Breast epithelium (tissue), 4 donors: ENCODE data around the gene RRM2. TPM values are rescaled to one million over a fixed set of nuclear protein-coding genes. Genes with fewer than 3 reads are reported as not detected.

Source experiments
- DNase-seq, 2 donors: peaks; one replicate each; pipeline ENCODE4 v3.0.0-alpha.2; 2019; ENCODE audit warnings: low spot score in 2 of 2
- H3K27ac ChIP-seq, 2 donors: fragments of 200-600 bp; sonication (generic) in 1 of 2; one replicate each; pipeline ENCODE4 v1.5.1; 2016 to 2019; ENCODE audit warnings: mild to moderate bottlenecking in 1 of 2
- H3K27me3 ChIP-seq, 2 donors: fragments of 200-600 bp; sonication (generic) in 1 of 2; one replicate each; pipeline versions ENCODE4 v1.5.1 to v1.6.0; 2017 to 2019; ENCODE audit warnings: control low read depth in 1 of 2, mild to moderate bottlenecking in 1 of 2
- H3K36me3 ChIP-seq: fragments of 200-600 bp; one replicate; pipeline ENCODE4 v1.5.1; 2019
- H3K4me1 ChIP-seq, 2 donors: fragments of 200-600 bp; sonication (generic); one replicate each; pipeline ENCODE4 v1.5.1; 2016 to 2019; ENCODE audit warnings: control low read depth in 1 of 2
- H3K4me3 ChIP-seq, 3 donors: fragments of 200-600 bp; sonication (generic); 1 replicate in 2 of 3; 2 replicates in 1 of 3; pipeline ENCODE4 v1.5.1; 2016 to 2019; ENCODE audit warnings: mild to moderate bottlenecking in 3 of 3, moderate library complexity in 2 of 3
- H3K9me3 ChIP-seq, 2 donors: fragments of 200-600 bp; sonication (generic) in 1 of 2; one replicate each; pipeline ENCODE4 v1.5.1; 2016 to 2019; ENCODE audit warnings: control low read depth in 1 of 2
- CTCF ChIP-seq, 3 donors: fragments of 450-650 bp; IDR thresholded peaks; one replicate each; pipeline ENCODE4 v1.5.1; 2016 to 2017; ENCODE audit warnings: antibody characterized with exemption in 3 of 3, mild to moderate bottlenecking in 3 of 3, moderate library complexity in 3 of 3
- POLR2A ChIP-seq: fragments of 450-650 bp; IDR thresholded peaks from one replicate; pipeline ENCODE4 v1.6.1; 2016; ENCODE audit warnings: antibody characterized with exemption, mild to moderate bottlenecking, moderate library complexity
- POLR2AphosphoS5 ChIP-seq, 3 donors: sonication (generic); formaldehyde crosslinking; IDR thresholded peaks; one replicate each; pipeline ENCODE4 v1.6.1; 2017; ENCODE audit warnings: antibody characterized with exemption in 3 of 3
- intact Hi-C: fragments of 100-400 bp; cut with DNase I; formaldehyde crosslinking; loops from one replicate; pipeline ENCODE4 v1.15.1; 2023; ENCODE audit warnings: low total_unique reads
- total RNA-seq, 3 donors: library from RNA; depleted of rRNA; stranded (reverse); fragments of >200 nt; gene quantifications; one replicate each; pipeline ENCODE4 v1.1.0, GENCODE V29; 2016

Gene RRM2
- total RNA-seq, 3 donors from 2014 or later = 0.98 to 2.6 (median 1.6) TPM

GRCh38 chr2:10173258-10174005, 50.9 kb downstream of the RRM2 start:
- H3K4me3 ChIP-seq = no peak overlapping the region
- no peaks in the 10 kb centered on the region for H3K36me3 ChIP-seq
- no peaks in the 10 kb centered on the region for H3K4me1 ChIP-seq
- TF ChIP-seq CTCF (IDR thresholded peaks at IDR 0.05) (no peak), POLR2AphosphoS5 (IDR thresholded peaks at IDR 0.05) (no peak), POLR2A (no peak)
- no peaks in the 10 kb centered on the region for H3K27me3 ChIP-seq
- no peak for DNase-seq
- no peak overlapping the region for H3K27ac ChIP-seq
- intact Hi-C loops = no loop called here
- no peaks in the 10 kb centered on the region for H3K9me3 ChIP-seq

- TF ChIP-seq CTCF (IDR thresholded peaks at IDR 0.05) = no peak
- TF ChIP-seq POLR2AphosphoS5 (IDR thresholded peaks at IDR 0.05) = no peak
- TF ChIP-seq POLR2A = no peak
- H3K27ac ChIP-seq = no peak overlapping the region
- intact Hi-C loops = no loop called here
- no peaks in the 10 kb centered on the region for H3K36me3 ChIP-seq
- H3K4me1 ChIP-seq = no peaks in the 10 kb centered on the region
- DNase-seq = no peak
- H3K9me3 ChIP-seq = no peaks in the 10 kb centered on the region
- H3K27me3 ChIP-seq = no peaks in the 10 kb centered on the region
- no peak overlapping the region for H3K4me3 ChIP-seq
These were observed 51.6 kb downstream of the RRM2 start for GRCh38 chr2:10174173-10174572.

- no peaks in the 10 kb centered on the region for H3K27me3 ChIP-seq
- H3K36me3 ChIP-seq = no peaks in the 10 kb centered on the region
- DNase-seq = no peak
- H3K9me3 ChIP-seq = no peaks in the 10 kb centered on the region
- H3K27ac ChIP-seq = no peak overlapping the region
- no peak overlapping the region for H3K4me3 ChIP-seq
- TF ChIP-seq CTCF (IDR thresholded peaks at IDR 0.05) = no peak
- H3K4me1 ChIP-seq = no peaks in the 10 kb centered on the region
- intact Hi-C loops = no loop called here
These were observed 52.9 kb downstream of the RRM2 start for GRCh38 chr2:10175441-10175840.

DNA sequence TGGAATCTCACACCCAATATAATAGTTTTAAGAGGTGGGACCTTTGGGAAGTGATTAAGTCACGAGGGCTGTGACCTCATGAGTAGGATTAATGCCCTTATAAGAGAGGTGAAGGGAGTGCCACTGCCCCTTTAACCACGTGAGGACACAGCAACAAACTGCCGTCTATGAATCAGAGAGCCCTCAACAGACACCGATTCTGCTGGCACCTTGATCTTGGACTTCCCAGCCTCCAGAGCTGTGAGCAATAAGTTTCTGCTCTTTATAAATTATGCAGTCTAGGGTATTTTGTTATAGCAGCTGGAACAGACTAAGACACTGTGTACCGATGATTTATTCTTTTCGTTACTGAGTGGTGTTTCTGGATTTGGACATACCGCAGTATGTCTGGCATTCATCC, 56.2 kb downstream of the RRM2 start:
- H3K4me1 ChIP-seq = no peaks in the 10 kb centered on the region
- H3K36me3 ChIP-seq = no peaks in the 10 kb centered on the region
- H3K9me3 ChIP-seq = no peaks in the 10 kb centered on the region
- H3K27ac ChIP-seq = no peak overlapping the region
- no peak for TF ChIP-seq POLR2AphosphoS5 (IDR thresholded peaks at IDR 0.05)
- no peak for TF ChIP-seq POLR2A
- no peak for TF ChIP-seq CTCF (IDR thresholded peaks at IDR 0.05)
- DNase-seq = no peak
- no peak overlapping the region for H3K4me3 ChIP-seq
- H3K27me3 ChIP-seq = no peaks in the 10 kb centered on the region
- intact Hi-C loops = no loop called here

- Histone ChIP-seq H3K27ac (no peak overlapping the region), H3K36me3 (no peaks in the 10 kb centered on the region), H3K4me3 (no peak overlapping the region), H3K4me1 (no peaks in the 10 kb centered on the region), H3K27me3 (no peaks in the 10 kb centered on the region), H3K9me3 (no peaks in the 10 kb centered on the region)
- DNase-seq = no peak
- intact Hi-C loops = no loop called here
- TF ChIP-seq CTCF (IDR thresholded peaks at IDR 0.05) (no peak), POLR2A (no peak), POLR2AphosphoS5 (IDR thresholded peaks at IDR 0.05) (no peak)
These were observed 56.9 kb downstream of the RRM2 start for GRCh38 chr2:10179422-10179821.
